Renal pelvis (tissue), 4 donors: ENCODE results near the gene PROX1. TPM values are rescaled to one million over a fixed set of nuclear protein-coding genes. Genes with fewer than 3 reads are reported as not detected.
"Not testable (repeated sequence)": the region's sequence is repeated elsewhere in the genome, so short reads cannot be mapped to it uniquely, and the experiment has no call there.

Source experiments
- DNase-seq: peaks from one replicate; pipeline ENCODE4 v3.0.0-alpha.2; 2013
- polyA plus RNA-seq, 3 donors: library from polyadenylated mRNA; unstranded; fragments of 120-200 nt; gene quantifications; one replicate each; pipeline ENCODE4 v1.2.1, GENCODE V29; 2013; ENCODE audit not compliant: insufficient read length in 3 of 3

Gene PROX1
- polyA plus RNA-seq, 3 donors = 6.0 to 7.4 (median 6.7) TPM

DNA sequence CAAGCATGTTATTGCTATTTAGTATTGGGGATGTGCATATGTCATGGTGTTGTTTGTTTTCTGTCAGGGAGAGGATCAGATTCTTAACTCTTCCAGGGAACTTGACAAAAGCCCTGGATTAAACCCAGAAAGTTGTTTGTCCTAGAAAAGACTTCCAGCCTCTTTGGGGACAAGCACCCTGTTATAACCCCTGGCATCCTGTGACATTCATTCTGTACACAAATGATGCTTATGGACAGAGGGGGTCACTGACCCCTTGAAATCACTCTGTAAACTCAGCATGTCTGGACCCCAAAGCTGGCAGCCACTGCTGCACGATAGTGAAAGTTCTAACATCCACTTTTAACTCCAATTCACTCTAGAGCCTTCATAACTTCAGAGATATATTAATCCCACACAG lies 81.2 kb downstream of the PROX1 start:
- no peak for DNase-seq

DNA sequence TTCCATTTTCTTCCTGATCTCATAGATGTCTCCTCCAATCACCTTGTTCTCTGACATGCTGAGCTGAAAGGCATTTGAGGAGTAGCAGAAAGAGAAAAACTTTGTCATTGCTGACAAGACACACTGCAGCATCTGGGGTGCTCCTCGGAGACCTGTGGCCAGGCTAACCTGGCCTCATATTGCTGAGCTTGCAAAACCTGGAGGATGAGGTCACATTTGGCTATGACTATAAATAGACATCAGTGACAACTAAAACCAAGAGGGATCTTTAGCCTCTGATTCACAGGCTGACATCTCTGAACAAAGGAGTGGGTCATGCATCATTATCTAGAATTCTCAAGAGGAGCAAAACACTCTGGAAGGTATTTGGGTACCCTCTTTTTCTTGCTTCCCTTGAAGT lies 83.7 kb downstream of the PROX1 start:
- DNase-seq = no peak

DNA sequence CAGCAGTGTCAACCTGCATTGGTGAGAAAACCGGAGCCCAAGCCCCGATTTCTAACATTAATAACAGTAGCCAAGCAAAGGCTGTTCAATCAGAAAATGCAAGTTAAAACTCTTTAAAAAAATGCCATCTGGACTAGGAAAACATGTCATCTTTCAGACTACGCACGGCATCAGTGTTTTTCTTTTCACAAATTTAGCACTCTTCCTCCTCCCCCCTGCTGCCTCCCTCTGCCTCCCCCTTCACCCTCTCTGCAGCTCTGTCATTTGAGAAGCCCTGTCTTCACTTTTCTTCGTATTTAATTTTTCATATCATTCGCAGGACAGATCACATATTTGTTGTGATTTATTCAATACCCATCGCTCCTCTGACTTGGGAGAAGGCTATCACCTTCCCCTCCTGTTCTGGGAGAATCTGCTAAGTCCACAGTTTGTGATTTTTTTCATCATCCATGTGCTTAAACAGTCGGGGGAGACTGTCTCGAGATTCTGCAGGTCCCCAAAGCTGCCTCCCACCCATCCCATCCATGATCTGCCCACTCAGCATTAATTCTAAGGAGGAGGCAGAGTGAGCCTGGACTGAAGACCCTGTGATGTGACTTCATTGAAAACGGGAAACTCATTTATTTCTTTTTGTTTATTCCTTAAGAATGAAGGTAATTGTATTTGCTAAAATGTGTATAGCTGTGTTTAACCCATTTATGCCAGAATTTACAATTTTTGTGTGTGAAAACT lies 84.8 kb downstream of the PROX1 start:
- no peak for DNase-seq

DNA sequence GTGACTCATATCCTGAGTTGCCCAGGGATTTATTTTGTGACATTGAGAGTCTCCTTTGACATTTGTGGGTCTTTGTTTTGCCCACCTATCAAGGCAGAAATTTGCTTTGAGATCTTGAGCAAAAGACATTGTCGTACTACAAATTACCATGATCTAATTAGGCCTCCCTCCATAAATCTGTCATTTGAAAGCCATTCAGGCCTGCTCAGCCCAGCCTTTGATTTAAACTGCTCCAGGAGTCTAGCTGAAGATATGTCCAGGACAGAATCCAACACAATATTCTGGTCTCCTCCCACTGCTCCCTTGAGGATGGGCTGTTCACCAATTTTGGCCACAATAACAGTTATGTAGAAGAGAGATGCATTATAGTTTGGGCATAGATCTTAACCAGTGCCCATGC lies 86.7 kb downstream of the PROX1 start:
- no peak for DNase-seq

GRCh38 chr1:214075305-214075998 lies 87.7 kb downstream of the PROX1 start:
- DNase-seq = no peak

DNA sequence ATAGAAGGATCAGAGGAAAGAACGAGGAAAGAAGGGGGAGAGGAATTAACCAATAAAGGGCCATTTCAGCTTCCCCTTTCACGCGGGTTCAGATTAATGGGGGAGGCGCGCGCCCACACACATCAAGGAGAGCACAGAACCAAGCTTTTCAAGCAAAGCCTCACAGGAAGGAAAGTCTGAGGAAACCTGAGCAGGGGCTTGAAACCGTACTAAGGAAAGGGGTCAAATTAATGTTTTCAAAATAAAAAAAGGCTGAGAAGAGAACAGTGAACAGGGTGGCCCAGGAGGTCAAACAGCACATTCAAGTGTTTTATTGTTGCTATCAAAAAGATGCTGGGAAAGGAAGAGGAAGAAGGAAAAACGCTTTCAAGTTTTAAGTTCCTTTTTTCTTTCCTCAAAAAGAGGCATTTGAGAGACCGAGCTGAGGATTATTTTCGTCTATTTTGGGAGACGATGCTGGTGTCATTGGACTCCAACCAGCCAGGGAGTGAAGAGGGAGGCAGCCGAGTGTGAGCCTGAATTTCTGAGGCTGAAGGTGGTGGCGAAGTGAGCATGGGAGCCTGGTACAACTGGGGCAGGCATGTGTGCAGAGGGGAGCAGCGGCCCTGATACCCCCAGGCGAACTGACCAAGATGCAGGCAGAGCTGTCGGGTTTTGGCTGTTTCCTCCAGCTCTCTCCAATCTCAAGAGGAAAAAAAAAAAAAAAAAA lies 88.4 kb downstream of the PROX1 start:
- DNase-seq = no peak

DNA sequence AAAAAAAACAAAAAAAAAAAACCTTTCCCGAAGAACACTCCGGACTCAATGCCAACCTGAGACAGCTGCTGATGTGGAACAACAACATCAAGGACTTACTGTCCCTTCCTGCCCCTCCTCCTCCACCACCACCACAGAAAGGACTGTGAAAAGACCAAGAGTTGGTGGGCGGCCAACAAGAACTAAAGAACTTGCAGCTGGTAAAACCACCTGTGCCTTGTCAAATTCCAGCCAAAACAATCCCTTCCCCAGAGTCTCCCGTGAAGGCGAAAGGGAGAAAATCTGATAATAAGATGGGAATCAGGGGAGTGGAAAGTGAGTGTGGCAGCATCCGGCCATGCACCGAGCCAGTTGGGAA lies 88.9 kb downstream of the PROX1 start:
- no peak for DNase-seq

GRCh38 chr1:214078950-214079349 lies 91.2 kb downstream of the PROX1 start:
- DNase-seq = no peak

- DNase-seq = no peak
Measured at GRCh38 chr1:214085325-214085724, 97.6 kb downstream of the PROX1 start.

DNA sequence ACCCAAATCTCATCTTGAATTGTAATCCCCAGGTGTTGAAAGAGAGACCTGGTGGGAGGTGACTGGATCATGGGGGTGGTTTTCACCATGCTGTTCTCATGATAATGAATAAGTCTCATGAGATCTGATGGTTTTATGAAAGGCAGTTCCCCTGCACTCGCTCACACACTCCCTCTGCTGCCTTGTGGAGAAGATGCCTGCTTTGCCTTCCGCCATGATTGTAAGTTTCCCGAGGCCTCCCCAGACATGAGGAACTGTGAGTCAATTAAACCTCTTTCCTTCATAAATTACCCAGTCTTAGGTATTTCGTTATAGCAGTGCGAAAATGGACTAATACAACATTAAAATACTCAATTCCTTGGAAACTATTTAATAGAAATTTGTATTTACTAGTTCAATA lies 99.2 kb downstream of the PROX1 start:
- no peak for DNase-seq

- not testable (repeated sequence) for DNase-seq
Measured at GRCh38 chr1:214089003-214089402, 101.2 kb downstream of the PROX1 start.
